ENCODE measurements around the gene TNFRSF18.

Gene TNFRSF18

DNA sequence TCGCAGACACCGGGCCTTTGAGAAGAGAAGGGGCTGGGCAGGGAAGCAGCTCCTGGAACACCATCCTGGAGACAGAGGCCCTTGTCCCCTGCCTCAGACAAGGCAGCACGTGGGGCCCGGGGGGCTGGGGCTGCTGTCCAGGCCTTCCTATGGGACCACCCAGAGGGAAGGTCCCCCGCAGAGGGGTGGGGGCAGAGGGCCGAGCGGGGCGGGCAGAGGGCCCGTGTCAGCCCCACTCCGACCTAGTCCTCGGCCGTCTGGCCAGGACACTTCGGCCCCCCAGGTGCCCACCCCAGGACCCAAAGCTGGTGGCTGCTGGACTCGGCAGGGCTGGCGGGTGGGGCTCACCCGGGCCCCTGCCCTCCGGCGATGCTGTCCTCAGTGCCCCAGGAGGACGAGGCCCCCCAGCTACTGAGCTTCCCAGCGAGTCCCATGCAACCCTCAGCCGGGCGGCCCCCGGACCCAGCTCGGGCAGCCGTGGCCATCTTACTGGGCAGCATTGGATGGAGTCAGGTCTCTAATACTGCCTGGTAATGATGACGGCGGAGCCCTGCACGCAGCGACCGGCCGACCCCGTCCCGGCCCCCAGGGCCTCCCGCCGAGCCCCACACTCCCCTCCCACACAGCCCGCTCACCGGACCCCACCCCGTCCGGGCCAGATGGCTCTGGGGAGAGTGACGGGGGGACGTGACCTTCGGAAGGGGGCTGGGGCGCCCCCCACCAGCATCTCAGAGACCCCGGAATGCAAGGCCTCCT is 39.6 kb downstream of the TNFRSF18 start:
- DNase-seq (ENCODE audit: low read depth in 3 of 3, low spot score in 1 of 3), result no peak

DNA sequence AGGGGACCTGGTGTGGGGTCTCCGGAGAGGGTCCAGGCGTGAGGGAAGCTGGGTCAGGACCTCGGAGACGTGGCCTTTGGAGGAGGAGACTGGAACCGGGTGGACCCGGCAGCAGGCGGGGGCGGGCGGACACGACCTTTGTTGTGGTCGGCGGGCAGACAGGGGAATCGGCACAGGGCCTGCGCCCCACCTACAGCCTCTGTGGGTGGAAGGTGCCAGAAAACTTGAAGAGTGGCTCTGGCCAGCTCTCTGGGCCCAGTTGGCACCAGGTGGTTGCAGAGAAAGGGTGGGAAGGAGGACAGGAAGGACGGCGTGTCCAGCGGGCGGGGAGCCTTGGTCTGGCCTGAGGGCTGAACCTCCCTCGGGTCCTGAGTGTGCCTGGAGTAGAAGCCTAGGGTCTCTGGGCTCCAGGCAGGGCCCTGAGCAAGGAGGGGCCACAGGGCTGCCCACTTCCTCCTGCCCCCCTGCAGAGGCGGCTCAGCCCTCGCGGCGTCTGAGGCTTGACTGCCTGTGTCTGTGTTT is 40.4 kb downstream of the TNFRSF18 start:
- no peak for DNase-seq (ENCODE audit: low read depth in 3 of 3, low spot score in 1 of 3)

DNA sequence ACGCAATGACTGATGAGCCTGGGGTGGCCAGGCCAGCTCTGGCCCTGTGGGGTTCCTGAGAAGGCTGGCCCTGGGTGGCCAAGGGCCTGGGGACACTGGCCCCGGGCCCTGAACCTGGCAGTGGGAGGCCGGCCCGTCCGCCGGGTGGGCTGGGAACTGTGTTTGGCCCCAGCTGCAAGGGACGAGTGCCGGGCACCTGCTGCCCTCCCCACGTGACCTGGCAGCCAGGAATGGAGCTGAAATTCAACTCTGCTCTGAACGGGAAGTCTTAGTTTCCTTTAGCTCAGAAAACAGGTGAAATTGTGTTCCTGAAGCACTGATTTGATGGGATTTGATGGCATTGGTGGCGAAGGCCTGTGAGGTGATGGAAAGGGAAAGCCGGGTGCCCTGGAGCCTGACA is 40.9 kb downstream of the TNFRSF18 start:
- no peak for DNase-seq (ENCODE audit: low read depth in 3 of 3, low spot score in 1 of 3)

DNA sequence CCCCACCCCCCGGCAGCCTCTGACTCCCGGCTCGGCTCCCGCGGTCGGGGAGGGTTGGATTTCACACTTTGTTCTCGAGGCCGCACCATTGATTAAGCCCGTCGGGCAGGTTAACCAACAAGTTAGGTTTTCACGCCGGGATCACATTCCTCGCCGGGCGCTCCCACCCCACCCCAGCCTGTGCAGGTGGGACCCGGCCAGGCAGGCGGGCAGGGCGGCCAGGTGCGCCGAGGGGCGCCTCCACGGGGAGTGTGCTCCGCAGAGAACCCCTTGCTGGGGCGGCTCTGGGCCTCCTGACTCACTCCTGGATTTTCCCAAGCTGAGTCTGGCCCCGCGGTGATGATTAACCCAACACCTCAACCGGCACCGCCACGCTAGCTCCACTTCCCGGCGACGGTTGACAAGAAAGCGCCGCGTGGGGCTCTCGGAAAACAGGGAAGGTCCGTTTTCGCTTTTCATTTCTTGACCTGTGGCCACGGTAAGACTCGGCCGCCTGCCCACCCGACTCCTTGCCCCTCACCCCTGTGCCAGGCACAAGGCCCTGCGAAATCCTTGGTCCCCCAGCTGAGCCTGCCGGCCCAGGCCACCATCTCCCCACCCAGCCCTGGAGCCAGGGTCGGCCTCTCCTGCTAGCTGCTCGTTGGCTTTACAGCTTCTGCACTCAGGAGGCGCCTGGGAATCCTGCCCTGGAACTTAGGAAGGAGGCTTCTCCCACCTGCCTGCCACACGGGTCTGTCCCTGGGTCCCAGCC is 41.5 kb downstream of the TNFRSF18 start:
- DNase-seq (ENCODE audit: low read depth in 3 of 3, low spot score in 1 of 3), result no peak

DNA sequence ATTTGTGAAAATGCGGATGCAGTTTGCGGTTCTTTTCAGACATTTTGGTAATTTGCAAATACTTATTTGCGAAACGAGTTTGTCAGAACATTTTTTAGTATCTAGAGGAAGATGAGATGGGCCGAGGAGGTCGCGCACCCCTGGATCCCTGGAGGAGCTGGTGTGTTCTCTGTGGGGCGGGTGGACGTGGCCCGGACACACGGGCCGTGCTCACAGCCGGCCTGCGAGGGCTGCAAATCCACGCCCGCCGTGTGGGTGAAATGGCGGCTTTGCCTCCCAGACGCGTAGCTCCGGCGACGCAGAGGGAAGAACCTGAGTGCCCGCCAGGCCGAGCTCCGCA is 42.1 kb downstream of the TNFRSF18 start:
- DNase-seq (ENCODE audit: low read depth in 3 of 3, low spot score in 1 of 3), result no peak

DNA sequence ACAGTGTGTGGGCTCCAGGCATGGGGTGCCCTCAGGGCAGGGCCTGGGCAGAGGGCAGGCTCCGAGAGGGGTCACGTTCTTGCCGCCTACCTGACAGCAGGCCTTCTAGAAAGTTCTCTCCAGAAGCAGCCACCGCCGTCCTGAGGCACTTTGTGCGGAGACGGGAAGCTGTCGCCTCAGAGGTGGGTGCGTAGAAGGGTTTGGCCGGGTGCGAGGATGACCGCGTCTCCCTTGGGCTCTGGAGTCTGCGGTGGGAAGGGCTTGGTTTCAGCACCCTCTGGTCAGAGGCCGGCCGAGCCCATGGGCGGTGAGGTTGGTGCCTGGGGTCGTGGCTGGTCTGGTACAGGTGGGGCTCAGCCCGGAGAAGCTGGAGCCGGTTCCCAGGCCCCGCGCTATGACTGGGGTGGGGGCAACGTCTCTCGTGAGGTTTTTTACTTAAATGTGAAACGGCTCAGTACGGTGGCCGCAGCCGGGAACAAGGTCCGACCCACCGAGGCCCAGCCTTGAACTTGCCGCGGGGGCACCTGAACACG is 42.8 kb downstream of the TNFRSF18 start:
- DNase-seq (ENCODE audit: low read depth in 3 of 3, low spot score in 1 of 3), result no peak

DNA sequence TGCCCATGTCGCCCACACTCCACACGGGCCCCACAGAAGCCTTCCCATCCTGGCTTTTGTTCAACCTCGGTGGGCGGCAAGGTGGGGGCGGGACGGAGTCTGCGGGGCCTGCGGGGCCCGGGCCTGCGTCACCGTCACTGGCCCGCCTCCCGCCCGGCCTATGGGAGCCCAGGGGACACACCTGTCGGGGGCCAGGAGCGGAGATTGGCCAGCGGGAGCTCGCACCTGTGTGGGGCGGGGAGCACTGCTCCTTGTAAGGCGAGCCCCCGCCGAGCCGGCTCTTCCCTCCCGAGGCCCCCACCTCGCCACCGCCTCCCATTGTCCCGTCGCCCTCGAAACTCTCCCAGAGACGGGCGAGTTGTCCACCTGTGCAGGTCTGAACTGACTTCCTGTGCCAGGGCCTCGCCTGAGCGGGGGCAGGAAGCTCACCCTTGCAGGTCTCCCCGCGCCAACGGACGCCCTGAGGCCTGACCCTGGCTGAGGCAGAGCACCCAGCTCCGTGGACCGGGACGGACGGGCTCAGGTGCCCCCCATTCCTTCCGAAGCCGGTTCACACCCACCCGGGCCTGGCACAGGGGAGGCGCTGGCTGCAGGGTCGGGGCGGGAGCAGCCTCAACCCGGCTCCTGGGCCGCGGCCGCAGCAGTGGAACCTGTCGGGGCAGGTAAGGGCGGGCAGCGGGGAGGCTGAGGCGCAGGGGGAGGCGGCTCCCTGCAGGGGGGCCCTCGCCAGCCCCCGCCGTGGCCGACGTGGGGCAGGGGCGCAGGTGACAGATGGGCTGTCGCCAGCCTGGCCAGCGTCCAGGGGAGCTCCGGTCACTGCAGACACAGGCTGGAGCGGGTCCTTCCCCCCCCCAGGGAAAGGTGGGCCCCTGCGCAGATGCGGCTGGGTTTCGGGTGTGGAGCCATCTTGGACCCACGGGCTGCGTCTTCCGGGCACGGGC is 43.5 kb downstream of the TNFRSF18 start:
- DNase-seq (ENCODE audit: low read depth in 3 of 3, low spot score in 1 of 3), result no peak

DNA sequence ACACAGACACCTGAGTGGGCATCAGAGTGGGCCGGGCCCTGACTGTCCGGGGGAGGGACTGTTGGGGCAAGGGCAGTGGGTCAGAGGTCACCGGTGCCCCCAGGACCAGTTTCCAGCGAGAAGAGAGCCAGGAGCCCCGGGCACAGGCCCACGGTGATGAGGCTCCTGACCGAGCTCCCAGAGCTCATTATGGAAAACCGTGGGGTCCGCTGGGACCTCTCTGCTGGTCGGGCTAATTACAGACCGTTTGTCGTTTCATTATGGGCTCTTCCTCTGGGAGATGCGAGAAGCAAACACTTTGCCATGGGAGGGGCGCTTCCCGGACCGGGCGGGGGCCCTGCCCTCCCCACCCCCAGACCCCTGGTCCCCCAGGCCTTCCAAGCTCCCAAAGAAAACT is 44.7 kb downstream of the TNFRSF18 start:
- no peak for DNase-seq (ENCODE audit: low read depth in 3 of 3, low spot score in 1 of 3)

DNA sequence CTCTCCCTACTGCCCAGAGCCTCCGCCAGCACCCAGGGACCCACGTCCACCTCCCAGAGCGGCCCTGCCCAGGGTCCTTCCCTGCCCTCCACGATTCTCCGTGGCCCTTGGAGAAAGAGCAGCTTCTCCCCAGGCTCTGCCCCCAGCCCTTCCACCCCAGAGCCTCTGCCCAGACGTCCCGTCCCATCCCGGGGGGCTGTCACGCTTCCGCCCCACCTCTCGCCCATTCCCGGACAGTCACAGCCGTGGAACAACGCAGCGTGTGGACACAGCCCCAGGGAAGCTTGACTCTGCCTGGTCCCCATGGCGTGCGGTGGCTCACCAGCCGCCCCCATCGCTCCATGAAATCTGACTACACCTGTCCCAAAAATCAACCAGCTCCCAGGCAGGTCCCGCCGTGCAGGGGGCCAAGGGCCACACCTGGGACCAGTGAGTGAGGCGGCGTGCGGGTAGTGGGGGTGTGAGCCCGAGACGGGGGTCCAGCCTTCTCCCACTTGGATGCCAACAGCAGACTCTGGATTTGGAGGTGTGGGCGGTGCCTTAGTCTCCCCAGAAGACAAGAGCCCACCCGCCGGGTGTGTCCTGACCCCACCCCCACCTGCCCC is 45.2 kb downstream of the TNFRSF18 start:
- no peak for DNase-seq (ENCODE audit: low read depth in 3 of 3, low spot score in 1 of 3)

DNA sequence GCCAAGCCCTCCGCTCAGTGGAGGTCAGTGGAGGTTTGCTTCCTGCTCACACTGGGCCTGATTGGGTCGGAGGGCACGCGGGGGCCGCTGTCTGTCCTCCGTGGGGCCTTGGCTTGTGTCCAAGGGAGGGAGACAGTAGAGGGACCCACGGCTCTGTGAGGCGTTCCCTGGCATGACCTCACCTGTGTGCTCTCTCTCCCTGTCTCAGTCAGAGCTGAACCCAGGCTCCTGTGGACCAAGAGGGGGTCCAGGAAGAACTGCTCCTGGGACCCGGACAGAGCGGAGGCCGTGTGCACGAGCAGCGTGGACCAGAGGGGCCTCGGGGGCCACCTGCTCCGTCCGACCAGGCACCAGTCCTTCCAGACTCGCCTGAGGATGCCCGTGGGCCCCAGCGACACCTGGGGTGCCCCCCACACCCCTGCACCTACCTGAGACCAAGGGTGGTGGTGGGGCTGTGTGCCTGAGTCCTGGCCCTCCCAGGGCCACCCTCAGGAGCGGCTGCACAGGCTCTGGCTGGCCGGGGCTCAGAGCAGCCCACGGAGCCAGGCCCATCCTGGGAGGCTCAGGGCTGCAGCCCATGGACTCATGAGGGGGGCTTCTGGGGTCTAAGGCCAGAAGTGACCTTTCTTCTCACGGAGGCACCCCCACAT is 46.0 kb downstream of the TNFRSF18 start:
- DNase-seq (ENCODE audit: low read depth in 3 of 3, low spot score in 1 of 3), result no peak

DNA sequence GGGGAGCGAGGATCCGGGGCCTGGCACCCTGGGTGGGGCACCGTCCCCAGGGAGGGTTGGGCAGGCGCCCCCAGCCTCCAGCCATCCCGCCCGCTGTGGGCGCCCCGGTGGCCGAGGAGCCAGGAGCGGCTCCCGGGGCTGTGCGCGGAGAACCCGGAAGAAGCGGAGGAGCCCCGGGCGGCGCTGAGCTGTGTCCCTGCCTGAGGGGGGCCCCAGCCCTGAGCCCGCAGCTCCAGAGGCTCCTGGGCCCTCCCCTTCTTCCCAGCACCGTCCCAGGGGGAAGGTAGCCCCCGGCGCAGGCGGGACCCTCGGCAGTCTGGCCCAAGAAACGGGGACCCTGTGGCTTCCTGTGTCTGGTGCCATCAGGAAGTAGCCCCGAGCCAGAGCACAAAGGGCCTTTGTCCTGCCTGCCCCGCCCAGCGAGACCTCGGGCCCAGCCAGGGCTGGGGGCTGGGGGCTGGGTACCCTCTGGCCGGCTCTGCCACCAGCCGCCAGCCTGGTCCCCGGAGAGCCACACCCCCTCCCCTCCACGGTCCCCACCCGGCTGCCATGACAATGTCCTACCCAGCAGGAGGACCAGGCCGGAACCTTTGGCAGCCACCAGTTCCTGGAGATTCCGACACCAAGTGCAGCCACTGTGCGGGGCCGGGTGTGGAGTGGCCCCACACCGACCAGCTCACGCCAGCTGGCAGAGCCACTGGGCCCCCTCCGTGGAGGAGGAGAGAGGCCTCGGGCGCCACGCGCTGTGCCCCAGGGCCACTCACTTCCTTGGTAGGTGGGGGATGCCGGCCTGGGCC is 48.3 kb downstream of the TNFRSF18 start:
- no peak for DNase-seq (ENCODE audit: low read depth in 3 of 3, low spot score in 1 of 3)

DNA sequence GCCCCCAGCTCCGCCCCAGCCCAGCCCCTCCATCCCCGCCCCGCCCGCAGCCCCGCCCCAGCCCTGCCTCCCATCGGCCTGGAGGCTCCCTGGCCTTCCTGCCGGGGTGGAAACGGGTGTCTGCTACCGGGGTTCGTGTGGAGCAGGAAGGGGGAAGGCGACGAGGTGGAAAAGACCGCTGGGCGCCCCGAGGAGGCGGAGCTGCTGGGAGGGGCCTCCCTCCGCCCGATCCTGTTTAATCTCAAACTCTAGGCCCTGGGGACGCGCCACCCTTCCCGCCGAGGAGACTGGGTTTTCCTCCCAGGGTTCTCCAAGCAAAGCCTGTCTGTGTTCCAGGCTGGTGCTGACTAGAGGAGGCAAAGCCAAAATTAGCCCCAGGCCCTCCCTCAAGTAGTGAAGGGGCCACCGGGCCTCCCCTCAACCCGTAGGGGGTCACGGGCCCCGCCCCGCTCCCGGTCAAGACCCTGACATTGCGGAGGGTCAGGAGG is 48.9 kb downstream of the TNFRSF18 start:
- peak in 2 of 3 donors; percentile 32 to 42 for DNase-seq (ENCODE audit: low read depth in 3 of 3, low spot score in 1 of 3)

DNA sequence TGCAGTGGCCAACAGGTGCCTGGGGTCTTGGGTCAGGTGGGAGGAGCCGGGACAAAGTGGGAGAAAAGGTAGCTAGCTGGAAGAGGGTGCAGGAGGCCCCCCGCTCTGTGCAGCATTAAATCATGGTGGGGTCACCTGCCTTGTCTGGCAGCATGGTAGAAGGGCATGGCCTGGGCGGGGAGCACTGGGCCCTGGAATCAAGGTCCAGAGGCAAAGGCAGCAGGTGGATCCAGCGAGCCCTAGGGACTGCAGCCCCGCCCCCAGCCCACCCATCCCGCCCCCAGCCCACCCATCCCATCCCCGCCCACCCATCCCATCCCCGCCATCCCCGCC is 49.4 kb downstream of the TNFRSF18 start:
- DNase-seq (ENCODE audit: low read depth in 3 of 3, low spot score in 1 of 3), result no peak

DNA sequence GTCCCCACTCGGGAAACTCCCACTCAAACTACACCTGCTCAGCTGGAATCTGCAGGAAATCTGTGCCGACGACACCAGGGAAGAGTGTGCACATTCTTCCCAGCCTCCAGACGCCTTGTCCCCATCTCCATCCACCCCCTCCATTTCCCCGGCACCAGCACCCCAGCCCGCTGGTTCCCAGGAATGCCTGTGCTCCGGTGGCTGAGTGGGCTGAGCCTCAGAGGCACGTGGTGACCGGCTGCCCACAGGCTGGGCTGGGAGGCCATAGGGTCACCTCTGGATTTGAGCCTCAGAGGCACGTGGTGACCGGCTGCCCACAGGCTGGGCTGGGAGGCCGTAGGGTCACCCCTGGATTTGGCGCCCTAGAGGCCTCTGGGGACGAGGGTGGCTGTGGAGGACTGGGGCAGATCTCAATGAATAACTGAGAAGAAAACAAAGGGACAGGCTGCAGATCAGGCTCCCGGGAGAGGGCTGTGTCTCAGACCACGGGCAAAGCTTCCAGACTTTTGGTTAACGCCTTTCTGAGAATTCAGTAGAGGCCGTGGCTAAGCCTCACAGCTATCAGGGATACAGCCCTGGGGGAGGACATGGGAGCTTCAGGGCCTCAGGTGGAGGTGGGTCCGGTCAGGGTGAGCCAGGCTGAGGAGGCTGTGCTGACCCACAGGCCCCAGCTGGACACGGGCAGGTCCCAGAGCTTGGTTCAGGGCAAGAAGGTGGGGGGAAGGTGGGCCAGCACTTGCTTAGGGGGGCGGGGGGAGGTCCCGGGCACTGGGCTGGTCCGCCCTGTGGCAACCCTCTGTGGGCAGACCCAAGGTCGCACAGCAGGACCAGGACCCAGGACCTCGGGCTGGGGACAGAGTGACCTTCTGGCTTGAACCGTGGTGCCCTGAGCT is 50.0 kb downstream of the TNFRSF18 start:
- DNase-seq (ENCODE audit: low read depth in 3 of 3, low spot score in 1 of 3), result no peak

DNA sequence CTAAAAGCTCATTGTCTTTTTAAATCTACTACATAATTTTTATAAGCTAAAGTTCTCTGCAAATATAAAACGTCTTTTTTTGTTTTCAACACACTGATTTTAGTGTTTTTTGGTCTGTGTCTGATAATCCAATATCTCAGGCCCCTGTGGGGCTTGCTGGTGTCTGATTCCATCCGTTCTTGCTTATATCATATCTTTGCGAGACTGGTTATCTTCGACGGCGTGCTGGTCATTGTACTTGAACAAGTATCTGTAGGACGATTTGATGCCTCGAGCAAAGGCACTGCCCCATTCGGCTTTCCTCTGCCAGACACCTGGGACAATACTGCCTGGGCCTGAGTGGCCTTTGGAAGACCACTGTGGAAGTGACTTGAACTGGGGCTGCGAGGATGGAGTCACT is 51.1 kb downstream of the TNFRSF18 start:
- DNase-seq (ENCODE audit: low read depth in 3 of 3, low spot score in 1 of 3), result no peak

DNA sequence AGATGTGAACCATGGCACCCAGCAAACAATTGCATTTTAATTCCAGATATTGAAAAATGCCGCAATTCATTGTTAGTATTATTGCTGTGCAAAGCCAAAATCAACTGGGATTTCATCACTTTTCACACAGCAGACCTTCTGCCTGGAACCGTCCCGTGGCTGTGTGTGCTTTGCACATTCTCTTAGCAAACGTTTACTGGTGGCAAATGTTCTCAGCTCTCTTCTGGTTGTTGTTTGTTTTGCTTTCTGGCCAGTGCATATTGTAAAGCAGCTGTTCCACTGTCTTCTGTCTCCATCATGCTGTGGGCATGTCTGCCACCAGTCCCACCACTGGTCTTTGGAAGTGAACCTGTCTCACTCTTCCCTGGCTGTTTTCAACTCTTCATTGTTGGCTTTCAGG is 52.5 kb downstream of the TNFRSF18 start:
- DNase-seq (ENCODE audit: low read depth in 3 of 3, low spot score in 1 of 3), result no peak

Measured in stimulated activated CD4-positive, alpha-beta T cell treated with anti-CD3 and anti-CD28 coated beads, TNF-alpha, amount 100 ng/mL, for 1 hour (primary cell).